HG02973 (cell line): ENCODE data around the gene TMEM97.
"Not testable (repeated sequence)": the region's sequence is repeated elsewhere in the genome, so short reads cannot be mapped to it uniquely, and the experiment has no call there.

ENCODE experiments used
- ATAC-seq: cut with Tn5 transposase; IDR thresholded peaks from one replicate; pipeline ENCODE4 v1.9.1; 2021; ENCODE audit warnings: moderate library complexity; ENCODE audit not compliant: unreplicated experiment

The TMEM97 gene

GRCh38 chr17:28335959-28336871 is 17.2 kb downstream of the TMEM97 start:
- ATAC-seq, result no peak

- ATAC-seq, result no peak
Measured at GRCh38 chr17:28338056-28338768, 19.2 kb downstream of the TMEM97 start.

GRCh38 chr17:28338769-28339212 is 19.8 kb downstream of the TMEM97 start:
- not testable (repeated sequence) for ATAC-seq

GRCh38 chr17:28339431-28339830 is 20.4 kb downstream of the TMEM97 start:
- no peak for ATAC-seq

GRCh38 chr17:28340374-28340773 is 21.4 kb downstream of the TMEM97 start:
- no peak for ATAC-seq

- no peak for ATAC-seq
Measured at GRCh38 chr17:28341516-28341915, 22.5 kb downstream of the TMEM97 start.

- ATAC-seq, result no peak
Measured at GRCh38 chr17:28342313-28342712, 23.3 kb downstream of the TMEM97 start.

- no peak for ATAC-seq
Measured at GRCh38 chr17:28343491-28343932, 24.5 kb downstream of the TMEM97 start.

GRCh38 chr17:28344011-28344410 is 25.0 kb downstream of the TMEM97 start:
- no peak for ATAC-seq

GRCh38 chr17:28344435-28344901 is 25.5 kb downstream of the TMEM97 start:
- no peak for ATAC-seq

GRCh38 chr17:28345419-28346198 is 26.6 kb downstream of the TMEM97 start:
- no peak for ATAC-seq

- ATAC-seq, result no peak
Measured at GRCh38 chr17:28346199-28346580, 27.2 kb downstream of the TMEM97 start.

GRCh38 chr17:28346746-28347246 is 27.8 kb downstream of the TMEM97 start:
- no peak for ATAC-seq

- no peak for ATAC-seq
Measured at GRCh38 chr17:28347261-28347891, 28.4 kb downstream of the TMEM97 start.

GRCh38 chr17:28348979-28349378 is 30.0 kb downstream of the TMEM97 start:
- ATAC-seq, result no peak

GRCh38 chr17:28350271-28350670 is 31.3 kb downstream of the TMEM97 start:
- ATAC-seq, result no peak

GRCh38 chr17:28357061-28357900 is 38.3 kb downstream of the TMEM97 start, which contains the start of gene POLDIP2:
Gene POLDIP2, minus strand, starts transcription at chr17:28357527. Its CDS starts 79 bp downstream, at chr17:28357448.
- peak; percentile 90 for ATAC-seq

- ATAC-seq, result no peak
Measured at GRCh38 chr17:28357901-28358197, 38.8 kb downstream of the TMEM97 start.

- no peak for ATAC-seq
Measured at GRCh38 chr17:28363186-28363585, 44.2 kb downstream of the TMEM97 start.
